ENCODE measurements around the gene PCNX3. TPM values are rescaled to one million over a fixed set of nuclear protein-coding genes. Genes with fewer than 3 reads are reported as not detected.

The PCNX3 gene
- polyA plus RNA-seq, 4 donors: 24.5 to 38.7 (median 26.3) TPM

GRCh38 chr11:65580031-65580692 lies 35.4 kb upstream of the PCNX3 start:
- no peak for DNase-seq (ENCODE audit: low read depth in 4 of 4, low spot score in 3 of 4)

- DNase-seq (ENCODE audit: low read depth in 4 of 4, low spot score in 3 of 4): no peak
Observed at GRCh38 chr11:65580756-65581155, 34.8 kb upstream of the PCNX3 start.

- no peak for DNase-seq (ENCODE audit: low read depth in 4 of 4, low spot score in 3 of 4)
Observed at GRCh38 chr11:65581928-65582327, 33.6 kb upstream of the PCNX3 start.

GRCh38 chr11:65583589-65583988 lies 32.0 kb upstream of the PCNX3 start:
- DNase-seq (ENCODE audit: low read depth in 4 of 4, low spot score in 3 of 4): no peak

- DNase-seq (ENCODE audit: low read depth in 4 of 4, low spot score in 3 of 4): no peak
Observed at GRCh38 chr11:65584106-65584505, 31.5 kb upstream of the PCNX3 start.

GRCh38 chr11:65584723-65585171 lies 30.8 kb upstream of the PCNX3 start:
- DNase-seq (ENCODE audit: low read depth in 4 of 4, low spot score in 3 of 4): no peak

- DNase-seq (ENCODE audit: low read depth in 4 of 4, low spot score in 3 of 4): no peak
Observed at GRCh38 chr11:65585396-65586246, 30.0 kb upstream of the PCNX3 start.

- no peak for DNase-seq (ENCODE audit: low read depth in 4 of 4, low spot score in 3 of 4)
Observed at GRCh38 chr11:65586247-65586630, 29.3 kb upstream of the PCNX3 start.

- no peak for DNase-seq (ENCODE audit: low read depth in 4 of 4, low spot score in 3 of 4)
Observed at GRCh38 chr11:65586676-65587075, 28.9 kb upstream of the PCNX3 start.

GRCh38 chr11:65588199-65589054 lies 27.1 kb upstream of the PCNX3 start:
- DNase-seq (ENCODE audit: low read depth in 4 of 4, low spot score in 3 of 4): no peak

GRCh38 chr11:65589444-65590239 lies 25.9 kb upstream of the PCNX3 start:
- DNase-seq (ENCODE audit: low read depth in 4 of 4, low spot score in 3 of 4): no peak

- no peak for DNase-seq (ENCODE audit: low read depth in 4 of 4, low spot score in 3 of 4)
Observed at GRCh38 chr11:65590240-65590738, 25.3 kb upstream of the PCNX3 start.

- no peak for DNase-seq (ENCODE audit: low read depth in 4 of 4, low spot score in 3 of 4)
Observed at GRCh38 chr11:65591939-65592857, 23.4 kb upstream of the PCNX3 start.

GRCh38 chr11:65592858-65593517 lies 22.6 kb upstream of the PCNX3 start:
- DNase-seq (ENCODE audit: low read depth in 4 of 4, low spot score in 3 of 4): no peak

GRCh38 chr11:65593518-65594414 lies 21.8 kb upstream of the PCNX3 start:
- no peak for DNase-seq (ENCODE audit: low read depth in 4 of 4, low spot score in 3 of 4)

- no peak for DNase-seq (ENCODE audit: low read depth in 4 of 4, low spot score in 3 of 4)
Observed at GRCh38 chr11:65595131-65595530, 20.4 kb upstream of the PCNX3 start.

- DNase-seq (ENCODE audit: low read depth in 4 of 4, low spot score in 3 of 4): no peak
Observed at GRCh38 chr11:65595543-65596281, 19.9 kb upstream of the PCNX3 start, which contains the start of gene KCNK7. KCNK7 (minus strand) TSS chr11:65595800; CDS start chr11:65595772, 28 bp downstream.

All from right renal pelvis (tissue), 4 donors.